Loucy (cell line): ENCODE results near the gene MKLN1.

Source experiments
- H2AFZ ChIP-seq: fragments of 200-600 bp; sonication (generic); 2 replicates; pipeline ENCODE4 v1.6.0; 2016; ENCODE audit warnings: antibody characterized with exemption, mild to moderate bottlenecking, low read length, moderate library complexity
- H3F3A ChIP-seq: fragments of 200-600 bp; 2 replicates; pipeline ENCODE4 v1.6.0; 2016; ENCODE audit warnings: antibody characterized with exemption, low read depth, mild to moderate bottlenecking
- H3K27me3 ChIP-seq: fragments of 200-600 bp; sonication (generic); 2 replicates; pipeline ENCODE4 v1.6.1; 2014; ENCODE audit warnings: low read length, mild to moderate bottlenecking; ENCODE audit not compliant: insufficient read depth, poor library complexity, severe bottlenecking
- H3K36me3 ChIP-seq: fragments of 200-600 bp; sonication (generic); 2 replicates; pipeline ENCODE4 v1.6.1; 2016; ENCODE audit warnings: low read length; ENCODE audit not compliant: insufficient read depth
- H3K4me1 ChIP-seq: fragments of 200-600 bp; sonication (generic); 2 replicates; pipeline ENCODE4 v1.5.1; 2014; ENCODE audit warnings: low read length, mild to moderate bottlenecking; ENCODE audit not compliant: insufficient read depth, poor library complexity, severe bottlenecking
- H3K4me2 ChIP-seq: fragments of 200-600 bp; sonication (generic); 2 replicates; pipeline ENCODE4 v1.6.0; 2014; ENCODE audit warnings: antibody characterized with exemption, low read length, low read depth, mild to moderate bottlenecking; ENCODE audit not compliant: poor library complexity, severe bottlenecking
- H3K4me3 ChIP-seq: fragments of 200-600 bp; sonication (generic); 2 replicates; pipeline ENCODE4 v1.5.1; 2014; ENCODE audit warnings: low read length, mild to moderate bottlenecking, mixed read lengths; ENCODE audit not compliant: poor library complexity, severe bottlenecking
- H3K79me2 ChIP-seq: fragments of 200-600 bp; sonication (generic); 2 replicates; pipeline ENCODE4 v1.6.1; 2014; ENCODE audit warnings: low read length; ENCODE audit not compliant: insufficient read depth
- H3K9ac ChIP-seq: fragments of 200-600 bp; sonication (generic); 2 replicates; pipeline ENCODE4 v1.6.0; 2014; ENCODE audit warnings: mild to moderate bottlenecking, low read depth, low read length, moderate library complexity; ENCODE audit not compliant: poor library complexity, severe bottlenecking
- H3K9me2 ChIP-seq: fragments of 200-600 bp; sonication (generic); replicated peaks from 2 replicates; pipeline ENCODE4 v1.6.1; 2016; ENCODE audit warnings: low read depth, low read length, mixed read lengths
- H3K9me3 ChIP-seq: fragments of 200-600 bp; sonication (generic); 2 replicates; pipeline ENCODE4 v1.6.1; 2014; ENCODE audit warnings: mild to moderate bottlenecking, antibody characterized with exemption, low read length, low read depth; ENCODE audit not compliant: insufficient read depth
- H4K20me1 ChIP-seq: fragments of 200-600 bp; sonication (generic); 2 replicates; pipeline ENCODE4 v1.6.0; 2014; ENCODE audit warnings: antibody characterized with exemption, low read length, mild to moderate bottlenecking; ENCODE audit not compliant: insufficient read depth, poor library complexity, severe bottlenecking
- EZH2phosphoT487 ChIP-seq: fragments of 200-600 bp; IDR thresholded peaks from 2 replicates; pipeline ENCODE4 v1.6.1; 2018; ENCODE audit warnings: antibody characterized with exemption, mild to moderate bottlenecking, moderate library complexity, borderline replicate concordance
- TF ChIP-seq, protein P1 (sequence below): fragments of 200-600 bp; sonication (generic); conservative IDR thresholded peaks from 2 replicates; pipeline ENCODE4 v1.5.1; 2014; ENCODE audit warnings: mild to moderate bottlenecking, antibody characterized with exemption, low read length

The MKLN1 gene

DNA sequence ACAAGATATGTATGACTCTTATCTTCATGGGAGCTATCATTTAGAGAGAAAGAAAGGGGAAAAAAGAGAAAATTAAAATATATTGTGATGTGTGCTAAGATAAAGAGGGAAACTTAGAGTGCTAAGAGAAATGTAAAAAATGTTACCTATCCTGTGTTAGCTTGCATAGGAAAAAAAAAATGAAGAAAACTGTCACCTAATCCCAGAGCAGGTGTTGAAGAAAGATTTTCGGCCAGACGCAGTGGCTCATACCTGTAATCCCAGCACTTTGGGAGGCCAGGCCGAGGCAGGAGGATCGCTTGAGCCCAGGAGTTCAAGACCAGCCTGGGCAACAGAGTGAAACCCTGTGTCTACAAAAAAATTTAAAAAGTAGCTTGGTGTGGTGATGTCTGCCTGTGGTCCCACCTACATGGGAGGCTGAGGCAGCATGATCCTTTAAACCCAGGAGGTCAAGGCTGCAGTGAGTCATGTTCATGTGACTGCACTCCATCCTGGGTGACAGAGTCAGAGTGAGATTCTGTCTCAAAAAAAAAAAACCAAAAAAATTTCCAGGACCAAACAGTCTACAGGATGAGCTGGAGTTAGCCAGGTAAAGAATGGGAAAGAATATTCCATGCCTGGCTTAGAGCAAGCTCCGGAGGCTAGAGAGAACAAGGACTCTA, 2.4 kb upstream of the MKLN1 start:
- no peaks in the 10 kb centered on the region for H3K36me3 ChIP-seq
- H3K9ac ChIP-seq, result no peak overlapping the region
- TF ChIP-seq EZH2phosphoT487, result no peak
- TF ChIP-seq, protein P1, sequence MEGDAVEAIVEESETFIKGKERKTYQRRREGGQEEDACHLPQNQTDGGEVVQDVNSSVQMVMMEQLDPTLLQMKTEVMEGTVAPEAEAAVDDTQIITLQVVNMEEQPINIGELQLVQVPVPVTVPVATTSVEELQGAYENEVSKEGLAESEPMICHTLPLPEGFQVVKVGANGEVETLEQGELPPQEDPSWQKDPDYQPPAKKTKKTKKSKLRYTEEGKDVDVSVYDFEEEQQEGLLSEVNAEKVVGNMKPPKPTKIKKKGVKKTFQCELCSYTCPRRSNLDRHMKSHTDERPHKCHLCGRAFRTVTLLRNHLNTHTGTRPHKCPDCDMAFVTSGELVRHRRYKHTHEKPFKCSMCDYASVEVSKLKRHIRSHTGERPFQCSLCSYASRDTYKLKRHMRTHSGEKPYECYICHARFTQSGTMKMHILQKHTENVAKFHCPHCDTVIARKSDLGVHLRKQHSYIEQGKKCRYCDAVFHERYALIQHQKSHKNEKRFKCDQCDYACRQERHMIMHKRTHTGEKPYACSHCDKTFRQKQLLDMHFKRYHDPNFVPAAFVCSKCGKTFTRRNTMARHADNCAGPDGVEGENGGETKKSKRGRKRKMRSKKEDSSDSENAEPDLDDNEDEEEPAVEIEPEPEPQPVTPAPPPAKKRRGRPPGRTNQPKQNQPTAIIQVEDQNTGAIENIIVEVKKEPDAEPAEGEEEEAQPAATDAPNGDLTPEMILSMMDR, result no peak
- no peaks in the 10 kb centered on the region for H3F3A ChIP-seq
- no peak overlapping the region for H2AFZ ChIP-seq
- peaks cover 26% of the 10 kb centered on the region for H3K79me2 ChIP-seq
- peaks cover 22% of the 10 kb centered on the region for H3K4me1 ChIP-seq
- H3K9me3 ChIP-seq, result no peaks in the 10 kb centered on the region
- H3K27me3 ChIP-seq, result peaks cover 4% of the 10 kb centered on the region
- H4K20me1 ChIP-seq, result peaks cover 20% of the 10 kb centered on the region
- H3K4me3 ChIP-seq, result no peak overlapping the region
- H3K4me2 ChIP-seq, result no peak overlapping the region
- no peaks in the 10 kb centered on the region for H3K9me2 ChIP-seq

DNA sequence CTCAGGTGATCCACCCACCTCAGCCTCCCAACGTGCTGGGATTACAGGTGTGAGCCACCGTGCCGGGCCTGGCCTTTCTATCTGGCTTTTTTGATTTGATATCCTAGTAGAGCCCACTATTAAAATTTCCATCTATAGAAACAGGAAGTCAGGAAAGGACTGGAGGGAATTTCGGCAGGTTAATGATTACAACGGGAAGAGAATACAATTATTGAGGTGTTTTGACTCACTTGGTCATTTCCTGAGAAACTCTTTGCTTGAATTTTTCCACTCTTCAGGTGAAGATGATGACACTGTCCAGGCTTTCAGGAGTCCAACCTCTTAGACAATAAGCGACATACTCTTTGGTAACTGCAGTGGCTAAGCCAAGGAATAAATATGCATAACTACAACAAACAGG, 1.1 kb upstream of the MKLN1 start:
- H3K4me1 ChIP-seq, result peaks cover 34% of the 10 kb centered on the region
- H3K4me3 ChIP-seq, result peak overlapping the region; percentile 91
- no peak for TF ChIP-seq EZH2phosphoT487
- TF ChIP-seq, protein P1, result no peak
- H2AFZ ChIP-seq, result peak overlapping the region; percentile 98
- no peaks in the 10 kb centered on the region for H3K36me3 ChIP-seq
- no peaks in the 10 kb centered on the region for H3K9me3 ChIP-seq
- H3K4me2 ChIP-seq, result peak overlapping the region; percentile 76
- H3K27me3 ChIP-seq, result peaks cover 4% of the 10 kb centered on the region
- H3K9me2 ChIP-seq, result no peaks in the 10 kb centered on the region
- no peak overlapping the region for H3K9ac ChIP-seq
- no peaks in the 10 kb centered on the region for H3F3A ChIP-seq
- peaks cover 33% of the 10 kb centered on the region for H4K20me1 ChIP-seq
- H3K79me2 ChIP-seq, result peaks cover 39% of the 10 kb centered on the region

DNA sequence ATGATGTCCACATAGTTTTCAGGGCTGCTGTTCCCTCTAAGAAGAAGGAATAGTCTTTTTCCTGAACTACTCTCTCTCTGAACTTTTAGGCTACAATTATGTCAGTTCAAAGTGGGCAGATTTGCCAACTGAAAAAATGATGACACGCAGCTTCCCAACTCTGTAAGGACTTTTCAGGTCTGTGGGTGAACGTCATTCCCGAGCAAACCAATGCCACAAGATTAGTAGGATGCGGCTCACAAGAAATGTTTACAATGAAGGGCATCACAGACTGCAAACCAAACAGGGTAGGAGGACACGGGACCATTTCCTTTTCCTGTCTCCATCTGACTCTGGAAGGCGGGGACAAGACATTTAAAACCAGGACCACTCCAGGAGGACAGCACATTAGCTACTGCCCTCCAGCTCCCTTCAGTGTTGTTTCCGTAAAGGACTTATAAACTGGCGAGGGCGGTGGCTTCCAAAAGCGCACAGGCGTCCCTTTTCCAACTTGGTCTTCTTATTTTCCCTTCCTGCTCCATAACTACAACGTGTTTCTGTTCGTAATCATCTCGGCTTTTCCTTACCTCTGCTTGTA, 539 bp upstream of the MKLN1 start:
- peak overlapping the region; percentile 76 for H3K4me2 ChIP-seq
- no peaks in the 10 kb centered on the region for H3F3A ChIP-seq
- H3K4me3 ChIP-seq, result peak overlapping the region; percentile 91
- H3K9ac ChIP-seq, result peak overlapping the region; percentile 98
- H4K20me1 ChIP-seq, result peaks cover 38% of the 10 kb centered on the region
- peaks cover 37% of the 10 kb centered on the region for H3K4me1 ChIP-seq
- no peaks in the 10 kb centered on the region for H3K36me3 ChIP-seq
- H3K9me3 ChIP-seq, result no peaks in the 10 kb centered on the region
- peaks cover 44% of the 10 kb centered on the region for H3K79me2 ChIP-seq
- peaks cover 4% of the 10 kb centered on the region for H3K27me3 ChIP-seq
- H2AFZ ChIP-seq, result peak overlapping the region; percentile 98
- TF ChIP-seq EZH2phosphoT487, result no peak
- TF ChIP-seq, protein P1, result no peak
- H3K9me2 ChIP-seq, result no peaks in the 10 kb centered on the region
